Astrocyte of the spinal cord (primary cell): ENCODE measurements around the gene FBXL13.
A peak's percentile ranks its signal among the peaks of the same experiment; 100 is the strongest.
"Not testable (repeated sequence)": the region's sequence is repeated elsewhere in the genome, so short reads cannot be mapped to it uniquely, and the experiment has no call there.

ENCODE experiments used
- DNase-seq: peaks from one replicate; pipeline ENCODE4 v3.0.0; 2011; ENCODE audit warnings: low read depth, low spot score
- H3K4me3 ChIP-seq: 2 replicates; pipeline ENCODE4 v1.5.1; 2011; ENCODE audit warnings: low read depth, mild to moderate bottlenecking, low read length, moderate library complexity
- in situ Hi-C: cut with HindIII; loops from 2 replicates; pipeline ENCODE4 v1.10.0; 2017; ENCODE audit warnings: low sequenced_read_pairs
- TF ChIP-seq, protein P1 (sequence below): IDR thresholded peaks from 2 replicates; pipeline ENCODE4 v1.5.1; 2012; ENCODE audit warnings: low read depth, mild to moderate bottlenecking, low read length, inconsistent platforms

The FBXL13 gene

DNA sequence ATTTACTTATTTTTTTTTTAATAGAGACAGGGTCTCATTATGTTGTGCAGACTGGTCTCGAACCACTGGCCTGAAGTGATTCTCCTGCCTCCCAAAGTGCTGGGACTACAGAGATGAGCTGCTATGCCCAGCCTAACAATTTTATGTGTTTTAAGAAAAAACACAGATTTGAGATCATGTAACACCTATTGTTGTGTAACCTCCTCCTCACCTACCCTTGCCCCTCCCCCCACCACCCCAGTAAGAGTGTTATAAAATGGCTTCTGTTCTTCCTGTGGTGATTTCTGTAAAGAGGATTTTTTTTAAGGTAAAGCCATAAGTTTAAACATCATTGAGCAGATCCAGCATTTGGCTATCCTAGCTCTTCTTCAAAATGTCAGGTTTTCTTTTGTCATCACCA lies 7.9 kb upstream of the FBXL13 start:
- TF ChIP-seq, protein P1, sequence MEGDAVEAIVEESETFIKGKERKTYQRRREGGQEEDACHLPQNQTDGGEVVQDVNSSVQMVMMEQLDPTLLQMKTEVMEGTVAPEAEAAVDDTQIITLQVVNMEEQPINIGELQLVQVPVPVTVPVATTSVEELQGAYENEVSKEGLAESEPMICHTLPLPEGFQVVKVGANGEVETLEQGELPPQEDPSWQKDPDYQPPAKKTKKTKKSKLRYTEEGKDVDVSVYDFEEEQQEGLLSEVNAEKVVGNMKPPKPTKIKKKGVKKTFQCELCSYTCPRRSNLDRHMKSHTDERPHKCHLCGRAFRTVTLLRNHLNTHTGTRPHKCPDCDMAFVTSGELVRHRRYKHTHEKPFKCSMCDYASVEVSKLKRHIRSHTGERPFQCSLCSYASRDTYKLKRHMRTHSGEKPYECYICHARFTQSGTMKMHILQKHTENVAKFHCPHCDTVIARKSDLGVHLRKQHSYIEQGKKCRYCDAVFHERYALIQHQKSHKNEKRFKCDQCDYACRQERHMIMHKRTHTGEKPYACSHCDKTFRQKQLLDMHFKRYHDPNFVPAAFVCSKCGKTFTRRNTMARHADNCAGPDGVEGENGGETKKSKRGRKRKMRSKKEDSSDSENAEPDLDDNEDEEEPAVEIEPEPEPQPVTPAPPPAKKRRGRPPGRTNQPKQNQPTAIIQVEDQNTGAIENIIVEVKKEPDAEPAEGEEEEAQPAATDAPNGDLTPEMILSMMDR: no peak
- in situ Hi-C loops: no loop called here

DNA sequence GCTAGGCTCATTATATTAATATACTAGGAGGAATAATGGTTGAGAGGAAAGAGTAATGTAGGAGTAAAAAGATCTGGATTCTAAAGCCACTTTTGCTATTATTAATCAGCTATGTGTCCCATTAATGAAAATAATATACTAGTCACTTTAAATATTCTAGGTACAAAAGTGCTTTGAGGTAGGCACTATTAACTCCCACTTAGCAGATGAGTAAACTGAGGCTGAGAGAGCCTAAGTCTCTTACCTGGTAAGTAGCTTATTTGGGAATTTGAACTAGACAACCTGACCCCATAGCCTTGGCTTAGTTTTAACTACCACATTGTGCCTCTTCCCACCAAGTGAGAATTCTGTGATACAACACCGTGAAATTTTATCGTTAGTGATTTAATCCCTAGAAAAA lies 6.3 kb upstream of the FBXL13 start:
- in situ Hi-C loops: no loop called here
- no peak for DNase-seq
- TF ChIP-seq, protein P1: no peak
- no peak overlapping the region for H3K4me3 ChIP-seq

More for the DNA sequence above, 7.9 kb upstream of the FBXL13 start:
- no peak for DNase-seq
- no peak overlapping the region for H3K4me3 ChIP-seq

DNA sequence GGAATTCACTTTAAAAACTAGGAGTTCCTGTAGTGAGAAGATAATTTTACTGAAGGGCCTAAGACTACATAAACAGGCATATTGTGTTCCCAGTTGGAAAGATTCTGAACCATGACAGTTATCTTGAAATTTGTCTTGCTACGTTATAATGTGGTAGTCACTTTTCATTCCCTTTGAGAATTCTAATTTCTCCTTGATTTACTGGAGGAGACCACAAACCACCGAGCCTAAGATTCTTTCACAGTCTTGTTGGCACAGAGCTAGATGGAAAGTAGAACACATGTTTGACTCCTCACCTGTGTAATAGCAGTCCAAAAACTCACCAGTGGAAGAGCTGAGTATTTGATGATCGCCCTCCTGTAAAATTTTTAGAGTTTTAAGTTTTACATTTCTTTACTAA lies 5.2 kb upstream of the FBXL13 start:
- DNase-seq: no peak
- in situ Hi-C loops: no loop called here
- H3K4me3 ChIP-seq: no peak overlapping the region
- TF ChIP-seq, protein P1: no peak

DNA sequence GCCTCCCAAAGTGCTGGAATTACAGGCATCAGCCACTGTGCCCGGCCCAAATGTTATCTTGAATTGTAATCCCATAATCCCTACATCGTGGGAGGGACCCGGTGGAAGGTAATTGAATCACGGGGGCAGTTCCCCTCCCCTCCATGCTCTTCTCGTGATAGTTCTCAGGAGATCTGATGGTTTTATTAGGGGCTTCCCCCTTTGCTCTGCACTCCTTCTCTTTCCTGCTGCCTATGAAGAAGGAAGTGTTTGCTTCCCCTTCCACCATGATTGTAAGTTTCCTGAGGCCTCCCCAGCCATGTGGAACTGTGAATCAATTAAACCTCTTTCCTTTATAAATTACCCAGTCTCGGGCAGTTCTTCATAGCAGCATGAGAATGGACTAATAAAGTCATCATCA lies 3.6 kb upstream of the FBXL13 start:
- DNase-seq, H3K4me3 ChIP-seq, in situ Hi-C loops: not testable (repeated sequence)

DNA sequence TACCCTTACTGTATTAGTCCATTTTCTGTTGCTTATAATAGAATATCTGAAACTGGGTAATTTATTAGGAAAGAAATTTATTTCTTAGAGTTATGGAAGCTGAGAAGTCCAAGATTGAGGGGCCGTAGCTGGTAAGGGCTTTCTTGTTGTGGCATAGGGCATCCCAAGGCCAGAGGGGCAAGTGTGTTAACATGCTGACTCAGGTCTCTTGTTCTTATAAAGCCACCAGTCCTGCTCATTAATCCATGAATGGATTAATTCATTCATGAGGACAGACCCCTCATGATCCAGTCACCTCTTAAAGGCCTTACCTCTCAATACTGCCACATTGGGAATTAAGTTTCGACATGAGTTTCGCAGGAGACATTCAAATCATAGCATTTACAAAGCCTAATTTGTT lies 2.7 kb upstream of the FBXL13 start:
- TF ChIP-seq, protein P1: no peak
- in situ Hi-C loops: no loop called here
- DNase-seq: no peak
- no peak overlapping the region for H3K4me3 ChIP-seq

DNA sequence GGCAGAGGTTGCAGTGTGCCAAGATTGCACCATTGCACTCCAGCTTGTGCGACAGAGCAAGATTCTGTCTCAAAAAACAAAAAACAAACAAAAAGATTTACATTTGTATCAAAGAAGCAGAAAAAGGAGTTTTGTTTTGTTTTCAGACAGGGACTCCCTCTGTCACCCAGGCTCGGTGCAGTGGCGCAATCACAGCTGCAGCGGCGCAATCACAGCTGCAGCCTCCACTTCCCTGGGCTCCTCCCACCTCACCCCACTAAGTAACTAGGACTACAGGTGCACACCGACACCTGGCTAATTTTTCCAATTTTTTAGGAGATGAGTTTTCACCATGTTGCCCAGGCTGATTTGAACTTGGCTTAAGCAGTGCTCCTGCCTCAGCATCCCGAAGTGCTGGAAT lies 2.2 kb upstream of the FBXL13 start:
- no peak overlapping the region for H3K4me3 ChIP-seq
- TF ChIP-seq, protein P1: no peak
- no peak for DNase-seq
- in situ Hi-C loops: no loop called here

DNA sequence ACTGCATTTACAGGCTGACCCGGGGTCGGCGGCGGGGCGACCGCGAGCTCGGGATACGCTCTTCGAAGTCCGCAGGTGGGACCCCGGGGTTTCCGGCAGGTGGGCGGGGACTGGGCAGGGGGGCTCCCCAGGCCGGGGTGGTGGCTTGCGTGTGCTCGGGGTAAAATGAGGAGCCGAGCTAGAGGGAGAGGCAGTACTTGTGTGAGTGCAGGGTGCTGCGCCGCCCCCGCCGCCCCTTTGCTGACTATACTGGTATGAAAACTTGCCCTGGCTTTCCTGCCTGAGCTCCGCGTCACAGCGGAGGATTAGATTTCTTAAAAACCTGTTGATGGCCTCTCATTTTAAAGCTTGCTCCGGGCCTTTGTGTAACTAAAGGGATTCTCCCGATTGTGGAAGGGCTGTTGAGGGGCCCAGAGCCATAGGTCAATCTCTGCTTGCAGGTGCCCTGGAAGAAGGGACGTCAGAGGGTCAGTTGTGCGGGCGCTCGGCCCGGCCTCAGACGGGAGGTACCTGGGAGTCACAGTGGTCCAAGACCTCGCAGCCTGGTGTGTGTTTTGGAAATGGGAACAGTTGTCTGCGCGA lies 832 bp upstream of the FBXL13 start:
- in situ Hi-C loops: no loop called here
- TF ChIP-seq, protein P1: no peak
- H3K4me3 ChIP-seq: peak overlapping the region; percentile 81
- peak; percentile 54 for DNase-seq
